Activated CD8-positive, alpha-beta memory T cell treated with anti-CD3 and anti-CD28 coated beads, Interleukin-2, amount 50 U/mL, for 24 hours (primary cell): ENCODE data around the gene SMR3B.

ENCODE experiments used
- DNase-seq: peaks from one replicate; pipeline ENCODE4 v3.0.0-alpha.2; 2020; ENCODE audit errors: extremely low read depth

Gene SMR3B

GRCh38 chr4:70382691-70383181 lies at the start of gene SMR3B:
Gene SMR3B, plus strand, starts transcription at chr4:70383131. Its CDS starts 1,380 bp downstream, at chr4:70384511.
- DNase-seq: no peak

- no peak for DNase-seq
These were observed 48.2 kb upstream of the SMR3B start, which contains the start of gene CABS1 for GRCh38 chr4:70334681-70335080. Gene CABS1, plus strand, starts transcription at chr4:70334981. Its CDS starts 59 bp downstream, at chr4:70335040.

GRCh38 chr4:70336043-70336442 lies 46.9 kb upstream of the SMR3B start:
- DNase-seq: no peak

GRCh38 chr4:70337886-70338420 lies 45.0 kb upstream of the SMR3B start:
- no peak for DNase-seq

- no peak for DNase-seq
These were observed 26.7 kb upstream of the SMR3B start for GRCh38 chr4:70356185-70356584.

- DNase-seq: no peak
These were observed 23.7 kb upstream of the SMR3B start for GRCh38 chr4:70359115-70359661.

GRCh38 chr4:70360460-70360859 lies 22.5 kb upstream of the SMR3B start, which contains the start of gene SMR3A:
Gene SMR3A, plus strand, starts transcription at chr4:70360760. Its CDS starts 1,356 bp downstream, at chr4:70362116.
- no peak for DNase-seq

GRCh38 chr4:70364002-70364401 lies 18.9 kb upstream of the SMR3B start:
- DNase-seq: no peak

- no peak for DNase-seq
These were observed 17.5 kb upstream of the SMR3B start for GRCh38 chr4:70365479-70365878.

GRCh38 chr4:70367813-70368212 lies 15.1 kb upstream of the SMR3B start:
- no peak for DNase-seq

GRCh38 chr4:70371987-70372386 lies 10.9 kb upstream of the SMR3B start:
- no peak for DNase-seq

GRCh38 chr4:70372760-70373159 lies 10.2 kb upstream of the SMR3B start:
- no peak for DNase-seq

GRCh38 chr4:70380578-70380977 lies 2.4 kb upstream of the SMR3B start:
- DNase-seq: no peak

- no peak for DNase-seq
These were observed 9.3 kb downstream of the SMR3B start for GRCh38 chr4:70392057-70392776.

- DNase-seq: no peak
These were observed 14.6 kb downstream of the SMR3B start, which contains the start of gene OPRPN for GRCh38 chr4:70397580-70397979. Gene OPRPN, plus strand, starts transcription at chr4:70397940. Its CDS starts 1,346 bp downstream, at chr4:70399286.

- no peak for DNase-seq
These were observed 16.4 kb downstream of the SMR3B start for GRCh38 chr4:70399319-70399718.

- DNase-seq: no peak
These were observed 19.8 kb downstream of the SMR3B start for GRCh38 chr4:70402762-70403161.

- no peak for DNase-seq
These were observed 22.8 kb downstream of the SMR3B start for GRCh38 chr4:70405765-70406164.

- DNase-seq: no peak
These were observed 42.4 kb downstream of the SMR3B start for GRCh38 chr4:70425306-70425705.

- DNase-seq: no peak
These were observed 43.9 kb downstream of the SMR3B start for GRCh38 chr4:70426789-70427188.

- DNase-seq: no peak
These were observed 54.3 kb downstream of the SMR3B start for GRCh38 chr4:70437197-70437596.
